Hypothalamus (tissue), 51 donors: Measurements from ENCODE around the gene CT55.
"Not testable (repeated sequence)": the region's sequence is repeated elsewhere in the genome, so short reads cannot be mapped to it uniquely, and the experiment has no call there.

Experiments
- DNase-seq, 51 donors: peaks; one replicate each; lab custom pipeline; 2025; lab: John Stamatoyannopoulos, UW

Gene CT55

GRCh38 chrX:135170877-135171519 lies at the start of gene CT55:
Gene CT55 (minus strand): TSS chrX:135171398. CDS start chrX:135171171, 227 bp downstream.
- DNase-seq = no peak

GRCh38 chrX:135213200-135213844 lies 42.1 kb upstream of the CT55 start:
- no peak for DNase-seq

GRCh38 chrX:135206427-135206826 lies 35.2 kb upstream of the CT55 start:
- peak in 5 of 51 donors; percentile 2 to 20 (median 3) for DNase-seq

- DNase-seq = no peak
These were observed 29.1 kb upstream of the CT55 start for GRCh38 chrX:135200297-135200696.

- no peak for DNase-seq
These were observed 23.5 kb upstream of the CT55 start for GRCh38 chrX:135194684-135195083.

- no peak for DNase-seq
These were observed 22.5 kb upstream of the CT55 start for GRCh38 chrX:135193740-135194139.

- no peak for DNase-seq
These were observed 20.6 kb upstream of the CT55 start for GRCh38 chrX:135191838-135192237.

GRCh38 chrX:135185795-135186443 lies 14.7 kb upstream of the CT55 start:
- DNase-seq = peak in 13 of 51 donors; percentile 0 to 29 (median 5)

- no peak for DNase-seq
These were observed 7.4 kb upstream of the CT55 start for GRCh38 chrX:135178636-135179035.

GRCh38 chrX:135170468-135170867 lies 730 bp downstream of the CT55 start:
- DNase-seq = no peak

GRCh38 chrX:135169534-135169933 lies 1.7 kb downstream of the CT55 start:
- DNase-seq = not testable (repeated sequence)

- DNase-seq = no peak
These were observed 2.7 kb downstream of the CT55 start for GRCh38 chrX:135168486-135168885.

GRCh38 chrX:135154688-135155087 lies 16.5 kb downstream of the CT55 start:
- not testable (repeated sequence) for DNase-seq

- DNase-seq = not testable (repeated sequence)
These were observed 45.1 kb downstream of the CT55 start for GRCh38 chrX:135126145-135126544.

- not testable (repeated sequence) for DNase-seq
These were observed 51.1 kb downstream of the CT55 start, which contains the start of gene ETDB for GRCh38 chrX:135120056-135120576. Gene ETDB (minus strand): TSS chrX:135120526. CDS start chrX:135119261, 1,265 bp downstream.

- DNase-seq = not testable (repeated sequence)
These were observed 55.1 kb downstream of the CT55 start for GRCh38 chrX:135116064-135116463.

- no peak for DNase-seq
These were observed 56.8 kb downstream of the CT55 start for GRCh38 chrX:135114392-135114791.

GRCh38 chrX:135112743-135113142 lies 58.5 kb downstream of the CT55 start:
- DNase-seq = no peak

GRCh38 chrX:135112096-135112729 lies 59.0 kb downstream of the CT55 start:
- peak in 3 of 51 donors; percentile 0 to 9 (median 1) for DNase-seq

GRCh38 chrX:135109554-135109953 lies 61.6 kb downstream of the CT55 start:
- DNase-seq = no peak
